ENCODE results near the gene PRKN.

- no peak for TF ChIP-seq CTCF (IDR thresholded peaks at IDR 0.05; ENCODE audit: low read length)
- TF ChIP-seq EZH2 (IDR thresholded peaks at IDR 0.05; ENCODE audit: borderline replicate concordance, low read length): no peak
Observed at GRCh38 chr6:161407115-161407514, 1320.5 kb downstream of the PRKN start.

Measured in OCI-LY1 (cell line).